Measurements from ENCODE around the gene POU2AF1. TPM values are rescaled to one million over a fixed set of nuclear protein-coding genes. Genes with fewer than 3 reads are reported as not detected.

POU2AF1 gene
- total and polyA plus RNA-seq, 5 donors = 0.23 to 0.35 TPM; not detected in 3

DNA sequence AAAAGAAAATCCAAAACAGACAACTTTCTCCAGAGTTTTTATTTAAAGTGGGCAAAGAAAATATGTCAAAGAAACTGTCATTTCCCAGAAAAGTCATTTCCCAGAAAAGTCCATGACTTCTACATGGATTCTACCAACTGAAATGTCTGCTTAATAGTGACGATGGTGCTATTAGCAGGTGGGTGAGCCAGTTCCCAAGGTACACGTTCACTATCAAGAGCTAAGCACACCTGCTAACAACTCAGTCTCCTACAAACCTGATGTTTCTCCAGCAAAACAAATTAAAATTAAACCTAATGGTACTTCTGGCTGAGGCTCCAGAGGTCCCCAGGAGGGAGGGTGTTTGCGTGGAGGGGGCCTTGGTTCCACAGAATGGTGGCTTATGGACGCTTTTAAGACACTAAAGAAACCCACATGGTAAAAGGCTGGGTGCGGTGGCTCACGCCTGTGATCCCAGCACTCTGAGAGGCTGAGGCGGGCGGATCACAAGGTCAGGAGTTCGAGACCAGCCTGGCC lies 26.8 kb downstream of the POU2AF1 start:
- Histone ChIP-seq H3K27ac (ENCODE audit: low read length) (no peak overlapping the region), H3K4me3 (ENCODE audit: low read length) (no peak overlapping the region), H3K4me1 (ENCODE audit: control insufficient read depth, insufficient read depth, low read length) (no peaks in the 10 kb centered on the region), H3K9me3 (ENCODE audit: control insufficient read depth, low read length) (no peaks in the 10 kb centered on the region), H3K27me3 (ENCODE audit: control insufficient read depth, insufficient read depth) (no peaks in the 10 kb centered on the region)
- ATAC-seq = no peak
- no peak for DNase-seq
- 93% methylated on average over 9 of the region's 9 CpGs for WGBS
- intact Hi-C loops (cut with DNase I) = no loop called here

GRCh38 chr11:111351374-111352055 lies 27.6 kb downstream of the POU2AF1 start:
- H3K27me3 ChIP-seq (ENCODE audit: control insufficient read depth, insufficient read depth) = no peaks in the 10 kb centered on the region
- H3K27ac ChIP-seq (ENCODE audit: low read length) = no peak overlapping the region
- H3K9me3 ChIP-seq (ENCODE audit: control insufficient read depth, low read length) = no peaks in the 10 kb centered on the region
- 32% methylated on average over 10 of the region's 10 CpGs for WGBS
- DNase-seq = peak in 2 of 3 donors; percentile 36 to 60
- H3K4me3 ChIP-seq (ENCODE audit: low read length) = no peak overlapping the region
- intact Hi-C loops (cut with DNase I) = no loop called here
- ATAC-seq = peak in 1 of 2 donors; percentile 53
- no peaks in the 10 kb centered on the region for H3K4me1 ChIP-seq (ENCODE audit: control insufficient read depth, insufficient read depth, low read length)

- no peak overlapping the region for H3K27ac ChIP-seq (ENCODE audit: low read length)
- no peaks in the 10 kb centered on the region for H3K27me3 ChIP-seq (ENCODE audit: control insufficient read depth, insufficient read depth)
- 41% methylated on average over 1 of the region's 1 CpG for WGBS
- intact Hi-C loops (cut with DNase I) = no loop called here
- H3K4me3 ChIP-seq (ENCODE audit: low read length) = no peak overlapping the region
- no peaks in the 10 kb centered on the region for H3K4me1 ChIP-seq (ENCODE audit: control insufficient read depth, insufficient read depth, low read length)
- ATAC-seq (no peak), DNase-seq (no peak)
- H3K9me3 ChIP-seq (ENCODE audit: control insufficient read depth, low read length) = no peaks in the 10 kb centered on the region
These were observed 28.3 kb downstream of the POU2AF1 start for GRCh38 chr11:111350811-111351210.

DNA sequence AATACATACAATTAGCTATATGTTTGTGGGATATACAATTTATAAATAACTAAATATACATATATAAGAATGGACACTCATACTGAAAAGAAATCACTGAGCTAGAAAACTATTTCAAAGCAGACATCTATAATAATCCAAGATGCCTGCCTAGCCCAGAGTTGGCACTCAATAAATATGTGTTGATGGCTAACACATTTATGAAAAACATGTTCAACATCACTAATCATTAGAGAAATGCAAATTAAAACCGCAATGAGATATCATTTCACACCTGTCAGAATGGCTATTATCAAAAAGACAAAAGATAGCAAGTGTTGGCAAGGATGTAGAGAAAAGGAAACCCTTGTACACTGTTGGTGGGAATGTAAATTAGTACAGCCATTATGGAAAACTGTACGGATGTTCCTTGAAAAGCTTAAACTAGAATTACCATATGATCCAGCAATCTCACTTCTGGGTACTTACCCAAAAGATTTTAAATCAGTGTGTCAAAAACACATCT lies 29.8 kb downstream of the POU2AF1 start:
- intact Hi-C loops (cut with DNase I) = no loop called here

GRCh38 chr11:111348147-111348546 lies 30.9 kb downstream of the POU2AF1 start:
- WGBS = 78% methylated on average over 3 of the region's 3 CpGs
- intact Hi-C loops (cut with DNase I) = no loop called here
- Histone ChIP-seq H3K4me1 (ENCODE audit: control insufficient read depth, insufficient read depth, low read length) (no peaks in the 10 kb centered on the region), H3K27me3 (ENCODE audit: control insufficient read depth, insufficient read depth) (no peaks in the 10 kb centered on the region), H3K27ac (ENCODE audit: low read length) (no peak overlapping the region), H3K9me3 (ENCODE audit: control insufficient read depth, low read length) (no peaks in the 10 kb centered on the region), H3K4me3 (ENCODE audit: low read length) (no peak overlapping the region)
- no peak for DNase-seq
- ATAC-seq = no peak

More for the DNA sequence above, 29.8 kb downstream of the POU2AF1 start:
- Histone ChIP-seq H3K4me3 (ENCODE audit: low read length) (no peak overlapping the region), H3K9me3 (ENCODE audit: control insufficient read depth, low read length) (no peaks in the 10 kb centered on the region), H3K27me3 (ENCODE audit: control insufficient read depth, insufficient read depth) (no peaks in the 10 kb centered on the region), H3K4me1 (ENCODE audit: control insufficient read depth, insufficient read depth, low read length) (no peaks in the 10 kb centered on the region), H3K27ac (ENCODE audit: low read length) (no peak overlapping the region)
- WGBS = 56% methylated on average over 2 of the region's 2 CpGs
- ATAC-seq = no peak
- DNase-seq = no peak

DNA sequence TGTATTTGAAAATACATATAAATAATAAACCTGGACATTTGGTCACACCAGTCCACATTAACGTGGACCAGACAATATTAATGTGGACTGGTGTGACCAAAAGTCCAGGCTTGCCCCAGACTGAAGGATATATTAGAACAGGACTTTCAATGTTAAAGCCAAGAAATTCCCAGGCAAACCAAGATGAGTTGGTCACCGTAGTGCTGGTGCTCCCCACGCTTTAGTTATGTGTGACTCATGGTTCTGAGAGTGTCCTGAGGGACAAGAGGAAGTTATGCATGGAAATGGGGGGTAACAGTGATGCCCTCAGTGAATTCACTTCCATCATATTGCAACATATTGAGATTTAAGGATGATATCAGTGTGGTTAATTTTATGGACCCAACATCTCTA lies 31.4 kb downstream of the POU2AF1 start:
- ATAC-seq = peak in 1 of 2 donors; percentile 47
- Histone ChIP-seq H3K27ac (ENCODE audit: low read length) (no peak overlapping the region), H3K27me3 (ENCODE audit: control insufficient read depth, insufficient read depth) (no peaks in the 10 kb centered on the region), H3K4me1 (ENCODE audit: control insufficient read depth, insufficient read depth, low read length) (no peaks in the 10 kb centered on the region), H3K4me3 (ENCODE audit: low read length) (no peak overlapping the region), H3K9me3 (ENCODE audit: control insufficient read depth, low read length) (no peaks in the 10 kb centered on the region)
- intact Hi-C loops (cut with DNase I) = no loop called here
- DNase-seq = no peak
- 77% methylated on average over 3 of the region's 3 CpGs for WGBS

GRCh38 chr11:111347002-111347722 lies 31.9 kb downstream of the POU2AF1 start:
- Histone ChIP-seq H3K9me3 (ENCODE audit: control insufficient read depth, low read length) (no peaks in the 10 kb centered on the region), H3K4me3 (ENCODE audit: low read length) (no peak overlapping the region), H3K27me3 (ENCODE audit: control insufficient read depth, insufficient read depth) (no peaks in the 10 kb centered on the region), H3K4me1 (ENCODE audit: control insufficient read depth, insufficient read depth, low read length) (no peaks in the 10 kb centered on the region), H3K27ac (ENCODE audit: low read length) (no peak overlapping the region)
- DNase-seq (no peak), ATAC-seq (peak in 1 of 2 donors; percentile 51)
- WGBS = 76% methylated on average over 6 of the region's 6 CpGs
- intact Hi-C loops (cut with DNase I) = no loop called here

- peak; percentile 71 to 83 (median 71) for DNase-seq
- peak; percentile 78 to 89 for ATAC-seq
These were observed 35.0 kb downstream of the POU2AF1 start for GRCh38 chr11:111344032-111344431.

DNA sequence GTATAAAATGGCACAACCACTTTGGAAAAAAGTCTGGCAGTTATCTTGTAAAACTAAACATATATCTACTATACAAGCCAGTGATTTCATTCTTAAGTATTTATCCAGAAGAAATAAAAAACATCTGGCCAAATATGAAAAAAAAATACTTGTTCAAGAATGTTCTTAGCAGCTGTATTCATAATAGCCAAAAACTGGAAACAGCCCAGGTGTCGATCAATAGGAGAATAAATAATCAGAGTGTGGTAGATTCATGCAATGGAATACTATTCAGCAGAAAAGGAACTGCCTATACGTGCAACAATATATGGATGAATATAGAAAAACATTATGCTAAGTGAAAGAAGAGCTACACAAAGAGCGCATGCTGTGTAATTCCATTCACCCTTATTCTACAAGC lies 36.7 kb downstream of the POU2AF1 start:
- no peak overlapping the region for H3K27ac ChIP-seq (ENCODE audit: low read length)
- H3K9me3 ChIP-seq (ENCODE audit: control insufficient read depth, low read length) = no peaks in the 10 kb centered on the region
- intact Hi-C loops (cut with DNase I) = no loop called here
- no peaks in the 10 kb centered on the region for H3K27me3 ChIP-seq (ENCODE audit: control insufficient read depth, insufficient read depth)
- DNase-seq (no peak), ATAC-seq (no peak)
- H3K4me3 ChIP-seq (ENCODE audit: low read length) = no peak overlapping the region
- H3K4me1 ChIP-seq (ENCODE audit: control insufficient read depth, insufficient read depth, low read length) = no peaks in the 10 kb centered on the region
- 76% methylated on average over 3 of the region's 3 CpGs for WGBS

More at GRCh38 chr11:111344032-111344431, 35.0 kb downstream of the POU2AF1 start:
- H3K27ac ChIP-seq (ENCODE audit: low read length) = no peak overlapping the region
- no peaks in the 10 kb centered on the region for H3K27me3 ChIP-seq (ENCODE audit: control insufficient read depth, insufficient read depth)
- H3K9me3 ChIP-seq (ENCODE audit: control insufficient read depth, low read length) = no peaks in the 10 kb centered on the region
- no peaks in the 10 kb centered on the region for H3K4me1 ChIP-seq (ENCODE audit: control insufficient read depth, insufficient read depth, low read length)
- WGBS = 59% methylated on average over 3 of the region's 3 CpGs
- intact Hi-C loops (cut with DNase I) = no loop called here
- no peak overlapping the region for H3K4me3 ChIP-seq (ENCODE audit: low read length)

DNA sequence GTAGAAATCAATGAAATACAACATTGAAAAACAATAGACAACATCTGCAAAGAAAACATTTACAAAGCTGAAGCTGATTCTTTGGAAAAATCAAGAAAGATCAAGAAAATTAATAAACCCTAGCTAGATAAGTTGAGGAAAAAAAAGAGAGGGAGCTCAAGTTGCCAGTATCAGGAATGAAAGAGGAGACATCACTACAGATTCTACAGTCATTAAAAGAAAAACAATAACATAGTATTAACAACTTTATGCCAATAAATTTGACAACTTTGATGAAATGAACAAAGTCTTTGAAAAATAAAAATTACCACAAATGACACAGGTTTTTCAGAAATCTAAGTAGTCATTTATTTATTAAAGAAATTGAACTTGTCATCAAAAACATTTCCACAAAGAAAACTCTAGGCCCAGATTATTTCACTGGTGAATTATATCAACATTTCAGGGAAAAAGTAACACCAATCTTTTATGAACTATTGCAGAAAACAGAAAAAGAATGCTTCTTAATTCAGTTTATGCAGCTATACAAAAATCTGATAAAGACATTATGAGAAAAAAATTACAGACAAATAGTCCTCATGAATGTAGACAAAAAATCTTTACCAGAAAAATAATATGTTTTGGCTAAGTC lies 39.2 kb downstream of the POU2AF1 start:
- intact Hi-C loops (cut with DNase I) = no loop called here
- H3K27ac ChIP-seq (ENCODE audit: low read length) = no peak overlapping the region
- peaks cover 7% of the 10 kb centered on the region for H3K4me1 ChIP-seq (ENCODE audit: control insufficient read depth, insufficient read depth, low read length)
- no peak for DNase-seq
- no peak overlapping the region for H3K4me3 ChIP-seq (ENCODE audit: low read length)
- ATAC-seq = no peak
- no peaks in the 10 kb centered on the region for H3K27me3 ChIP-seq (ENCODE audit: control insufficient read depth, insufficient read depth)
- H3K9me3 ChIP-seq (ENCODE audit: control insufficient read depth, low read length) = no peaks in the 10 kb centered on the region

All from right cardiac atrium (tissue), 5 donors.